HCT116 (cell line): ENCODE measurements around the gene SLC25A36. TPM values are rescaled to one million over a fixed set of nuclear protein-coding genes. Genes with fewer than 3 reads are reported as not detected.

Experiments
- ATAC-seq: fragments of 200-7000 bp; cut with Tn5 transposase; 2 replicates; pipeline ENCODE4 v1.9.1; 2020; ENCODE audit warnings: mild to moderate bottlenecking, moderate library complexity
- BruUV-seq: library from RNA; stranded (reverse); fragments of 400-500 nt; replicated peaks from 2 replicates; lab custom pipeline; 2021; lab: Mats Ljungman, UMichigan
- CTCF ChIA-PET: fragments of 300-600 bp; sonication (Branson Sonifier 250); formaldehyde crosslinking; loops from one replicate; lab custom pipeline; 2021; ENCODE audit warnings: antibody characterized with exemption; lab: Charles Lee
- POLR2A ChIA-PET: fragments of 300-600, 350-600 bp; sonication (Branson Sonifier 250); formaldehyde crosslinking; loops from one replicate; lab custom pipeline; 2021; ENCODE audit warnings: antibody characterized with exemption; lab: Charles Lee
- RAD21 ChIA-PET, 2 experiments: fragments of 300-600 bp; sonication (Branson Sonifier 250); formaldehyde crosslinking; loops; one replicate each; lab custom pipeline; 2023; ENCODE audit warnings: low total read pairs in 2 of 2; ENCODE audit not compliant: uncharacterized antibody in 2 of 2, unreplicated experiment in 2 of 2, low non-redundant PET in 1 of 2; lab: Charles Lee
- DNase-seq: peaks from one replicate; pipeline ENCODE4 v3.0.0-alpha.2; 2010; ENCODE audit warnings: low read depth, low spot score
- H2AFZ ChIP-seq: fragments of 200-600 bp; shearing (Covaris generic), sonication (generic); 2 replicates; pipeline ENCODE4 v1.6.1; 2017; ENCODE audit warnings: low read depth, mixed run types, mixed read lengths, antibody characterized with exemption, low read length; ENCODE audit not compliant: poor library complexity, severe bottlenecking
- H3K27ac ChIP-seq: 2 replicates; pipeline ENCODE4 v1.5.1; 2012; ENCODE audit warnings: low read depth, low read length
- H3K27me3 ChIP-seq: fragments of 200-600 bp; sonication (generic); 2 replicates; pipeline ENCODE4 v1.6.1; 2016; ENCODE audit warnings: mixed run types, low read length, mixed read lengths; ENCODE audit not compliant: insufficient read depth
- H3K36me3 ChIP-seq, 2 experiments: fragments of 200-500 bp in 1 of 2; fragments of 200-600 bp in 1 of 2; sonication (Bioruptor generic) in 1 of 2; sonication (generic) in 1 of 2; 2 replicates each; pipeline versions ENCODE4 v1.5.1 to v1.6.1; 2014 to 2016; ENCODE audit warnings: low read length in 2 of 2, inconsistent platforms in 1 of 2, mixed read lengths in 1 of 2, mixed run types in 1 of 2; ENCODE audit not compliant: insufficient read depth in 2 of 2, control insufficient read depth in 1 of 2
- H3K4me1 ChIP-seq, 2 experiments: fragments of 200-600 bp in 1 of 2; sonication (generic) in 1 of 2; 2 replicates each; pipeline versions ENCODE4 v1.5.1 to v1.6.1; 2012 to 2017; ENCODE audit warnings: low read length in 2 of 2, inconsistent platforms in 1 of 2, mild to moderate bottlenecking in 1 of 2, mixed read lengths in 1 of 2, mixed run types in 1 of 2, moderate library complexity in 1 of 2; ENCODE audit not compliant: insufficient read depth in 2 of 2, control insufficient read depth in 1 of 2
- H3K4me2 ChIP-seq: fragments of 200-600 bp; sonication (generic); 2 replicates; pipeline ENCODE4 v1.6.1; 2017; ENCODE audit warnings: mixed run types, low read length, mixed read lengths
- H3K4me3 ChIP-seq, 2 experiments: fragments of 200-600 bp in 1 of 2; sonication (generic) in 1 of 2; replicated peaks in 1 of 2; 2 replicates each; pipeline ENCODE4 v1.5.1; 2011 to 2016; ENCODE audit warnings: low read length in 2 of 2, control low read depth in 1 of 2, low read depth in 1 of 2, mild to moderate bottlenecking in 1 of 2, mixed read lengths in 1 of 2, mixed run types in 1 of 2
- H3K79me2 ChIP-seq: fragments of 200-600 bp; sonication (generic); 2 replicates; pipeline ENCODE4 v1.6.1; 2017; ENCODE audit warnings: mild to moderate bottlenecking, mixed run types, low read length, moderate library complexity, mixed read lengths; ENCODE audit not compliant: insufficient read depth
- H3K9ac ChIP-seq: fragments of 200-600 bp; sonication (generic); 2 replicates; pipeline ENCODE4 v1.6.1; 2016; ENCODE audit warnings: low read length, mixed read lengths
- H3K9me2 ChIP-seq: fragments of 200-600 bp; sonication (generic), shearing (Covaris generic); 2 replicates; pipeline ENCODE4 v1.6.1; 2017; ENCODE audit warnings: mixed run types, mild to moderate bottlenecking, moderate library complexity; ENCODE audit not compliant: insufficient read depth
- H3K9me3 ChIP-seq, 2 experiments: fragments of 200-500 bp in 1 of 2; fragments of 200-600 bp in 1 of 2; sonication (Bioruptor generic) in 1 of 2; sonication (generic) in 1 of 2; 2 replicates each; pipeline ENCODE4 v1.6.1; 2014 to 2017; ENCODE audit warnings: low read length in 2 of 2, mixed read lengths in 2 of 2, inconsistent platforms in 1 of 2, low read depth in 1 of 2, mild to moderate bottlenecking in 1 of 2, mixed run types in 1 of 2, moderate library complexity in 1 of 2; ENCODE audit not compliant: control insufficient read depth in 1 of 2, insufficient read depth in 1 of 2
- H4K20me1 ChIP-seq: fragments of 200-600 bp; sonication (generic), shearing (Covaris generic); 2 replicates; pipeline ENCODE4 v1.6.1; 2017; ENCODE audit warnings: mixed run types, mild to moderate bottlenecking, moderate library complexity; ENCODE audit not compliant: insufficient read depth
- CBX3 ChIP-seq: IDR thresholded peaks from 2 replicates; pipeline ENCODE4 v1.6.1; 2012; ENCODE audit warnings: low read depth
- EGR1 ChIP-seq: IDR thresholded peaks from 2 replicates; pipeline ENCODE4 v1.6.1; 2012; ENCODE audit warnings: low read depth
- EZH2 ChIP-seq: fragments of 200-600 bp; sonication (generic); IDR thresholded peaks from 2 replicates; pipeline ENCODE4 v1.6.1; 2017; ENCODE audit warnings: antibody characterized with exemption, mixed run types
- JUND ChIP-seq: IDR thresholded peaks from 2 replicates; pipeline ENCODE4 v1.6.1; 2012
- POLR2AphosphoS5 ChIP-seq: IDR thresholded peaks from 2 replicates; pipeline ENCODE4 v1.6.1; 2011; ENCODE audit warnings: mild to moderate bottlenecking, low read depth, low read length, moderate library complexity
- RAD21 ChIP-seq: IDR thresholded peaks from 2 replicates; pipeline ENCODE4 v1.6.1; 2012; ENCODE audit warnings: low read depth, mild to moderate bottlenecking
- SIN3A ChIP-seq: IDR thresholded peaks from 2 replicates; pipeline ENCODE4 v1.6.1; 2012; ENCODE audit warnings: low read depth
- ZFX ChIP-seq: fragments of 450-650 bp; IDR thresholded peaks from 2 replicates; pipeline ENCODE4 v1.6.1; 2017
- intact Hi-C: fragments of 100-400 bp; cut with micrococcal nuclease; formaldehyde crosslinking; loops from 2 replicates; pipeline ENCODE4 v1.10.0; 2022
- total RNA-seq: library from RNA; stranded (reverse); gene quantifications from one replicate; pipeline ENCODE4 v1.2.1, GENCODE V29; 2021; ENCODE audit not compliant: unreplicated experiment
- TF ChIP-seq, protein P1 (sequence below), 3 experiments: fragments of 200-600 bp in 1 of 3; sonication (generic) in 1 of 3; IDR thresholded peaks in 2 of 3; conservative IDR thresholded peaks in 1 of 3; 2 replicates each; pipeline ENCODE4 v1.5.1; 2012 to 2017; ENCODE audit warnings: low read depth in 2 of 3, low read length in 2 of 3, antibody characterized with exemption in 1 of 3, borderline replicate concordance in 1 of 3, control low read depth in 1 of 3, mild to moderate bottlenecking in 1 of 3, mixed read lengths in 1 of 3, mixed run types in 1 of 3, moderate library complexity in 1 of 3; ENCODE audit not compliant: insufficient read depth in 1 of 3
- TF ChIP-seq, protein P2 (sequence below): IDR thresholded peaks from 2 replicates; pipeline ENCODE4 v1.6.1; 2012
- TF ChIP-seq, protein P3 (sequence below): IDR thresholded peaks from 2 replicates; pipeline ENCODE4 v1.6.1; 2011; ENCODE audit warnings: mild to moderate bottlenecking, low read length, moderate library complexity; ENCODE audit not compliant: insufficient replicate concordance; ENCODE audit errors: extremely low read depth

Gene SLC25A36
- total RNA-seq, 1 experiment from 2014 or later, result 81.2 TPM

DNA sequence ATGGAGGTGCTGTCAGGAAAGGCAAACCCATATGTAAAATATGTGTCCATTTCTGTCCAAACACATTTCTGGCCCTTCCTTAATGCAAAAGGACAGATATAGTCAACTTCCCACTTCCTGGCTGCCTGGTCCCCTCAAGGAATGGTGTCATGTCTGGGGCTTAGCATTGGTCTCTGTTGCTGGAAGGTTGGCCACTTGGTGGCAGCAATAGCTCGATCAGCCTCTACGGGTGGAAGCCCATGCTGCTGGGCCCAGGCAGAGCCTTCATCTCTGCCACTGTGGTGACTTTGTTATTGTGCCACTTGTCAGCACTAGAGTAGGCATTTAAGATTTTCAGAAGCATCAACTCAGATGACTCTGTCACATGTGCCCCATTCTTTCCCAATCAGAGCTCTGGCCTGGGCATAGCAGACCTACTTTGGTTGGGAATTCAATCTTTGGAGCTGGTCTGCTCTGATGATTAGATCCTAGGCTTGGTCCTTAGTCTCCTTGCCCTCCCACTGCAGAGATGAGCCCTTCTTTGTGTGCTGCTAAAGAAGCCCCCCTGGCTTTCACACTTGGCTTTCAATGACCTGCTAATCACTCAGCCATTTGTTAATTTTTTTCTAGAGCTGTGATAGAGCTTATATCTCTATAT is 58.5 kb downstream of the SLC25A36 start:
- Histone ChIP-seq H3K79me2 (no peaks in the 10 kb centered on the region), H3K4me3 (no peak overlapping the region), H3K4me1 (no peaks in the 10 kb centered on the region), H3K27me3 (no peaks in the 10 kb centered on the region), H4K20me1 (no peaks in the 10 kb centered on the region), H3K4me2 (no peak overlapping the region), H3K9ac (no peak overlapping the region), H3K27ac (no peak overlapping the region), H3K36me3 (no peaks in the 10 kb centered on the region), H2AFZ (peak overlapping the region; percentile 0), H3K9me2 (no peaks in the 10 kb centered on the region), H3K9me3 (no peaks in the 10 kb centered on the region)
- BruUV-seq, result no TSS peak
- TF ChIP-seq, protein P1, sequence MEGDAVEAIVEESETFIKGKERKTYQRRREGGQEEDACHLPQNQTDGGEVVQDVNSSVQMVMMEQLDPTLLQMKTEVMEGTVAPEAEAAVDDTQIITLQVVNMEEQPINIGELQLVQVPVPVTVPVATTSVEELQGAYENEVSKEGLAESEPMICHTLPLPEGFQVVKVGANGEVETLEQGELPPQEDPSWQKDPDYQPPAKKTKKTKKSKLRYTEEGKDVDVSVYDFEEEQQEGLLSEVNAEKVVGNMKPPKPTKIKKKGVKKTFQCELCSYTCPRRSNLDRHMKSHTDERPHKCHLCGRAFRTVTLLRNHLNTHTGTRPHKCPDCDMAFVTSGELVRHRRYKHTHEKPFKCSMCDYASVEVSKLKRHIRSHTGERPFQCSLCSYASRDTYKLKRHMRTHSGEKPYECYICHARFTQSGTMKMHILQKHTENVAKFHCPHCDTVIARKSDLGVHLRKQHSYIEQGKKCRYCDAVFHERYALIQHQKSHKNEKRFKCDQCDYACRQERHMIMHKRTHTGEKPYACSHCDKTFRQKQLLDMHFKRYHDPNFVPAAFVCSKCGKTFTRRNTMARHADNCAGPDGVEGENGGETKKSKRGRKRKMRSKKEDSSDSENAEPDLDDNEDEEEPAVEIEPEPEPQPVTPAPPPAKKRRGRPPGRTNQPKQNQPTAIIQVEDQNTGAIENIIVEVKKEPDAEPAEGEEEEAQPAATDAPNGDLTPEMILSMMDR (IDR thresholded peaks at IDR 0.05 in 2 of 3, conservative IDR thresholded peaks at IDR 0.05 in 1 of 3; ENCODE audit: borderline replicate concordance in 1 of 3, insufficient read depth in 1 of 3, low read depth in 2 of 3, low read length in 2 of 3), result peak; percentile 76 to 90 (median 81)
- TF ChIP-seq RAD21, result peak; percentile 88
- TF ChIP-seq POLR2AphosphoS5, result no peak
- TF ChIP-seq CBX3, result no peak
- ChIA-PET CTCF (interaction anchor here (0.8 to 3.1 kb wide), 6 partner anchors 48 to 232 kb away, joined by 3 to 38 read pairs (median 7); partner anchors contain the start of gene PXYLP1), POLR2A (no interaction called here), RAD21 (interaction anchor here (1.0 kb wide), 2 partner anchors 192 kb away, joined by 4 to 5 read pairs; no protein-coding TSS in a partner anchor)
- DNase-seq, result peak; percentile 54
- intact Hi-C loops, result loop anchor here (1.0 to 10.0 kb wide), 3 partner anchors 105 to 455 kb away; no protein-coding TSS in a partner anchor
- peak; percentile 99 for ATAC-seq

DNA sequence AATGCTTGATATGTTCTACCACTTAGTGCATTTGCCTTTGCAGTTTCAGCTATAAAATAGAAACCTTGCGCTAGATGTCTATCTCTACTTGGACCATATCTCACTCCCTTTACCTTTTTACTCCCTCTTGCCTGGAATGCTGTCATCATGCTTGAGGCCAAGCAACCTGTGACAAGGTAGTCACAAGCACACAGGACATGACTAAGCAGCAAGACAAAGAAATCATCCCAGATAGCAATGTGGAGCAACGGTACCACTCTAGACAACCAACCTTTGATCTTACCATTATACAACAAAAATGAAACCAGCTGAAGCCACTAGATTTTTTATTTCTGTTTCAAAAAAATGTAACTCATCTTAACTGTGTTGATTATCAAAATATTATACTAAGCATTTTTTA is 59.0 kb downstream of the SLC25A36 start:
- H3K79me2 ChIP-seq, result no peaks in the 10 kb centered on the region
- intact Hi-C loops, result loop anchor here (1.0 to 10.0 kb wide), 3 partner anchors 105 to 454 kb away; no protein-coding TSS in a partner anchor
- RAD21 ChIA-PET, result interaction anchor here (1.0 kb wide), 2 partner anchors 191 kb away, joined by 4 to 5 read pairs; no protein-coding TSS in a partner anchor
- peak overlapping the region; percentile 0 for H2AFZ ChIP-seq
- H3K27me3 ChIP-seq, result no peaks in the 10 kb centered on the region
- no peak overlapping the region for H3K9ac ChIP-seq
- H3K4me1 ChIP-seq, result no peaks in the 10 kb centered on the region
- H3K27ac ChIP-seq, result no peak overlapping the region
- no peak overlapping the region for H3K4me3 ChIP-seq
- no peak; the same call in 1 of the 2 replicates for ATAC-seq
- BruUV-seq, result no TSS peak
- no peak overlapping the region for H3K4me2 ChIP-seq
- H3K9me2 ChIP-seq, result no peaks in the 10 kb centered on the region
- DNase-seq, result no peak
- POLR2A ChIA-PET, result no interaction called here
- H4K20me1 ChIP-seq, result no peaks in the 10 kb centered on the region
- TF ChIP-seq POLR2AphosphoS5 (no peak), EZH2 (no peak), EGR1 (no peak), JUND (no peak), ZFX (no peak), CBX3 (no peak), SIN3A (no peak)
- TF ChIP-seq, protein P2, sequence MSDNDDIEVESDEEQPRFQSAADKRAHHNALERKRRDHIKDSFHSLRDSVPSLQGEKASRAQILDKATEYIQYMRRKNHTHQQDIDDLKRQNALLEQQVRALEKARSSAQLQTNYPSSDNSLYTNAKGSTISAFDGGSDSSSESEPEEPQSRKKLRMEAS, result no peak
- TF ChIP-seq, protein P3, sequence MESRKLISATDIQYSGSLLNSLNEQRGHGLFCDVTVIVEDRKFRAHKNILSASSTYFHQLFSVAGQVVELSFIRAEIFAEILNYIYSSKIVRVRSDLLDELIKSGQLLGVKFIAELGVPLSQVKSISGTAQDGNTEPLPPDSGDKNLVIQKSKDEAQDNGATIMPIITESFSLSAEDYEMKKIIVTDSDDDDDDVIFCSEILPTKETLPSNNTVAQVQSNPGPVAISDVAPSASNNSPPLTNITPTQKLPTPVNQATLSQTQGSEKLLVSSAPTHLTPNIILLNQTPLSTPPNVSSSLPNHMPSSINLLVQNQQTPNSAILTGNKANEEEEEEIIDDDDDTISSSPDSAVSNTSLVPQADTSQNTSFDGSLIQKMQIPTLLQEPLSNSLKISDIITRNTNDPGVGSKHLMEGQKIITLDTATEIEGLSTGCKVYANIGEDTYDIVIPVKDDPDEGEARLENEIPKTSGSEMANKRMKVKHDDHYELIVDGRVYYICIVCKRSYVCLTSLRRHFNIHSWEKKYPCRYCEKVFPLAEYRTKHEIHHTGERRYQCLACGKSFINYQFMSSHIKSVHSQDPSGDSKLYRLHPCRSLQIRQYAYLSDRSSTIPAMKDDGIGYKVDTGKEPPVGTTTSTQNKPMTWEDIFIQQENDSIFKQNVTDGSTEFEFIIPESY, result no peak
- TF ChIP-seq, protein P1 (IDR thresholded peaks at IDR 0.05 in 2 of 3, conservative IDR thresholded peaks at IDR 0.05 in 1 of 3; ENCODE audit: borderline replicate concordance in 1 of 3, insufficient read depth in 1 of 3, low read depth in 2 of 3, low read length in 2 of 3), result no peak
- CTCF ChIA-PET, result interaction anchor here (0.8 to 3.1 kb wide), 6 partner anchors 49 to 232 kb away, joined by 3 to 38 read pairs (median 7); partner anchors contain the start of gene PXYLP1
- H3K9me3 ChIP-seq, result no peaks in the 10 kb centered on the region
- no peaks in the 10 kb centered on the region for H3K36me3 ChIP-seq
